Ectodermal cell (in vitro differentiated cells): ENCODE results near the gene AKAP6.

Experiments
- H3K27ac ChIP-seq: 2 replicates; pipeline ENCODE4 v1.7.0; 2013; ENCODE audit warnings: mild to moderate bottlenecking, low read depth, low read length; ENCODE audit not compliant: insufficient read depth, poor library complexity, severe bottlenecking
- H3K27me3 ChIP-seq: 2 replicates; pipeline ENCODE4 v1.7.0; 2013; ENCODE audit warnings: mild to moderate bottlenecking, low read length; ENCODE audit not compliant: insufficient read depth, control insufficient read depth, poor library complexity, severe bottlenecking
- H3K36me3 ChIP-seq: one replicate; pipeline ENCODE4 v1.7.0; 2013; ENCODE audit warnings: low read length; ENCODE audit not compliant: control insufficient read depth, insufficient read depth
- H3K4me1 ChIP-seq: one replicate; pipeline ENCODE4 v1.7.0; 2013; ENCODE audit warnings: low read length; ENCODE audit not compliant: control insufficient read depth, insufficient read depth
- H3K4me3 ChIP-seq: 2 replicates; pipeline ENCODE4 v1.7.0; 2013; ENCODE audit warnings: low read depth, low read length, control low read depth; ENCODE audit not compliant: insufficient read depth
- H3K9me3 ChIP-seq: 2 replicates; pipeline ENCODE4 v1.7.0; 2013; ENCODE audit warnings: mild to moderate bottlenecking, low read length, moderate library complexity; ENCODE audit not compliant: control insufficient read depth
- WGBS, 2 experiments: methylation state at CpG; one replicate each; pipeline ENCODE4 v1.1.7; 2013; ENCODE audit warnings: missing lambda C conversion rate in 2 of 2; 5-methylcytosine and 5-hydroxymethylcytosine counted together

Gene AKAP6

GRCh38 chr14:32434880-32435279, 105.8 kb downstream of the AKAP6 start:
- H3K9me3 ChIP-seq: no peaks in the 10 kb centered on the region
- no peaks in the 10 kb centered on the region for H3K36me3 ChIP-seq
- no peak overlapping the region for H3K4me3 ChIP-seq
- H3K27ac ChIP-seq: no peak overlapping the region
- H3K4me1 ChIP-seq: no peaks in the 10 kb centered on the region
- H3K27me3 ChIP-seq: no peaks in the 10 kb centered on the region

GRCh38 chr14:32435411-32435810, 106.3 kb downstream of the AKAP6 start:
- H3K27me3 ChIP-seq: no peaks in the 10 kb centered on the region
- H3K9me3 ChIP-seq: no peaks in the 10 kb centered on the region
- H3K36me3 ChIP-seq: no peaks in the 10 kb centered on the region
- no peaks in the 10 kb centered on the region for H3K4me1 ChIP-seq
- no peak overlapping the region for H3K27ac ChIP-seq
- WGBS, 2 experiments: 89 to 95% methylated on average over 2 of the region's 2 CpGs
- no peak overlapping the region for H3K4me3 ChIP-seq

GRCh38 chr14:32436993-32437392, 107.9 kb downstream of the AKAP6 start:
- H3K36me3 ChIP-seq: no peaks in the 10 kb centered on the region
- H3K27ac ChIP-seq: no peak overlapping the region
- no peaks in the 10 kb centered on the region for H3K9me3 ChIP-seq
- no peaks in the 10 kb centered on the region for H3K4me1 ChIP-seq
- 94 to 100% methylated on average over 1 of the region's 1 CpG for WGBS, 2 experiments
- no peak overlapping the region for H3K4me3 ChIP-seq
- no peaks in the 10 kb centered on the region for H3K27me3 ChIP-seq

GRCh38 chr14:32438517-32438916, 109.4 kb downstream of the AKAP6 start:
- Histone ChIP-seq H3K9me3 (no peaks in the 10 kb centered on the region), H3K27me3 (no peaks in the 10 kb centered on the region)
- WGBS, 2 experiments: 96 to 98% methylated on average over 1 of the region's 1 CpG

GRCh38 chr14:32443890-32444661, 115.0 kb downstream of the AKAP6 start:
- WGBS, 2 experiments: 80 to 89% methylated on average over 3 of the region's 3 CpGs
- H3K9me3 ChIP-seq: no peaks in the 10 kb centered on the region
- H3K4me1 ChIP-seq: no peaks in the 10 kb centered on the region
- H3K36me3 ChIP-seq: no peaks in the 10 kb centered on the region
- H3K27me3 ChIP-seq: no peaks in the 10 kb centered on the region
- H3K4me3 ChIP-seq: no peak overlapping the region
- no peak overlapping the region for H3K27ac ChIP-seq

More at GRCh38 chr14:32438517-32438916, 109.4 kb downstream of the AKAP6 start:
- Histone ChIP-seq H3K4me3 (no peak overlapping the region), H3K4me1 (no peaks in the 10 kb centered on the region), H3K27ac (no peak overlapping the region), H3K36me3 (no peaks in the 10 kb centered on the region)

- Histone ChIP-seq H3K4me1 (no peaks in the 10 kb centered on the region), H3K27me3 (no peaks in the 10 kb centered on the region), H3K27ac (no peak overlapping the region), H3K36me3 (no peaks in the 10 kb centered on the region), H3K9me3 (no peaks in the 10 kb centered on the region), H3K4me3 (no peak overlapping the region)
- WGBS, 2 experiments: 82% methylated on average over 3 of the region's 3 CpGs; no CpG with 5 or more reads in 1 of the 2 experiments
These were observed 118.3 kb downstream of the AKAP6 start for GRCh38 chr14:32447371-32447770.

- H3K27me3 ChIP-seq: no peaks in the 10 kb centered on the region
- no peak overlapping the region for H3K4me3 ChIP-seq
- no peaks in the 10 kb centered on the region for H3K36me3 ChIP-seq
- no peak overlapping the region for H3K27ac ChIP-seq
- 55 to 62% methylated on average over 1 of the region's 1 CpG for WGBS, 2 experiments
- H3K9me3 ChIP-seq: no peaks in the 10 kb centered on the region
- no peaks in the 10 kb centered on the region for H3K4me1 ChIP-seq
These were observed 120.5 kb downstream of the AKAP6 start for GRCh38 chr14:32449648-32450047.

GRCh38 chr14:32450919-32451675, 122.0 kb downstream of the AKAP6 start:
- no peaks in the 10 kb centered on the region for H3K4me1 ChIP-seq
- H3K4me3 ChIP-seq: no peak overlapping the region
- H3K27ac ChIP-seq: no peak overlapping the region
- no peaks in the 10 kb centered on the region for H3K27me3 ChIP-seq
- no peaks in the 10 kb centered on the region for H3K36me3 ChIP-seq
- H3K9me3 ChIP-seq: no peaks in the 10 kb centered on the region
- WGBS, 2 experiments: 89 to 100% methylated on average over 1 of the region's 2 CpGs

- no peaks in the 10 kb centered on the region for H3K9me3 ChIP-seq
- no peak overlapping the region for H3K27ac ChIP-seq
- no peaks in the 10 kb centered on the region for H3K4me1 ChIP-seq
- WGBS, 2 experiments: 95 to 96% methylated on average over 9 of the region's 9 CpGs
- no peaks in the 10 kb centered on the region for H3K27me3 ChIP-seq
- H3K4me3 ChIP-seq: no peak overlapping the region
- H3K36me3 ChIP-seq: no peaks in the 10 kb centered on the region
These were observed 125.0 kb downstream of the AKAP6 start for GRCh38 chr14:32453857-32454810.
